SU-DHL-6 (cell line): ENCODE results near the gene CHST6.

Experiments used
- CTCF ChIP-seq: fragments of 200-600 bp; sonication (generic); IDR thresholded peaks from one replicate; pipeline ENCODE4 v1.5.1; 2017; ENCODE audit warnings: antibody characterized with exemption, mild to moderate bottlenecking, low read length, moderate library complexity; ENCODE audit not compliant: insufficient read depth, poor library complexity, severe bottlenecking
- EZH2phosphoT487 ChIP-seq: fragments of 200-600 bp; sonication (generic), shearing (Covaris generic); conservative IDR thresholded peaks from 2 replicates; pipeline ENCODE4 v1.6.1; 2018; ENCODE audit warnings: mild to moderate bottlenecking, antibody characterized with exemption, low read length, moderate library complexity, mixed read lengths

- no peak for TF ChIP-seq CTCF
- no peak for TF ChIP-seq EZH2phosphoT487
Measured at GRCh38 chr16:75494184-75494583, 1.1 kb downstream of the CHST6 start.
